Kasumi-1 (cell line): ENCODE measurements around the gene SMYD5.

Source experiments
- DNase-seq, 2 experiments: peaks; one replicate each; lab custom pipeline; 2025; lab: John Stamatoyannopoulos, UW

The SMYD5 gene

GRCh38 chr2:73205611-73206010 is 8.4 kb upstream of the SMYD5 start:
- no peak for DNase-seq

- no peak for DNase-seq
Observed at GRCh38 chr2:73208258-73208657, 5.8 kb upstream of the SMYD5 start.

GRCh38 chr2:73210019-73210418 is 4.0 kb upstream of the SMYD5 start:
- no peak for DNase-seq

- no peak for DNase-seq
Observed at GRCh38 chr2:73210696-73211095, 3.3 kb upstream of the SMYD5 start.

GRCh38 chr2:73212098-73212447 is 2.0 kb upstream of the SMYD5 start:
- DNase-seq = no peak

GRCh38 chr2:73212448-73213176 is 1.4 kb upstream of the SMYD5 start:
- DNase-seq = peak; percentile 74 to 82

GRCh38 chr2:73215254-73215653 is 1.2 kb downstream of the SMYD5 start:
- DNase-seq = no peak

GRCh38 chr2:73217160-73217559 is 3.1 kb downstream of the SMYD5 start:
- DNase-seq = no peak

GRCh38 chr2:73217826-73218225 is 3.8 kb downstream of the SMYD5 start:
- no peak for DNase-seq

GRCh38 chr2:73218298-73218697 is 4.3 kb downstream of the SMYD5 start:
- DNase-seq = no peak

- DNase-seq = no peak
Observed at GRCh38 chr2:73223821-73224220, 9.8 kb downstream of the SMYD5 start.

GRCh38 chr2:73225513-73226360 is 11.7 kb downstream of the SMYD5 start:
- DNase-seq = peak; percentile 22 to 44

GRCh38 chr2:73227086-73227485 is 13.0 kb downstream of the SMYD5 start:
- no peak for DNase-seq

GRCh38 chr2:73228631-73229030 is 14.6 kb downstream of the SMYD5 start:
- DNase-seq = no peak

- peak; percentile 24 to 25 for DNase-seq
Observed at GRCh38 chr2:73232403-73233153, 18.5 kb downstream of the SMYD5 start.

GRCh38 chr2:73233154-73233931 is 19.3 kb downstream of the SMYD5 start, which contains the start of gene PRADC1:
PRADC1 (minus strand) TSS chr2:73233239; CDS start chr2:73233160, 79 bp downstream.
- peak; percentile 98 to 99 for DNase-seq

GRCh38 chr2:73233932-73234832 is 20.1 kb downstream of the SMYD5 start, which contains the start of gene CCT7:
CCT7 (plus strand) TSS chr2:73234308; CDS start chr2:73234379, 71 bp downstream.
- DNase-seq = peak; percentile 91 to 93

GRCh38 chr2:73235315-73236028 is 21.4 kb downstream of the SMYD5 start:
- DNase-seq = no peak

- DNase-seq = no peak
Observed at GRCh38 chr2:73237168-73237567, 23.1 kb downstream of the SMYD5 start.

- no peak for DNase-seq
Observed at GRCh38 chr2:73238149-73238548, 24.1 kb downstream of the SMYD5 start.
